A204.1 (cell line): ENCODE measurements around the gene KCTD1.

Experiments
- FAIRE-seq: peaks from 2 replicates; lab custom pipeline; 2012; peaks lifted over from hg19 to GRCh38; lab: Jason Lieb, UNC

Gene KCTD1

GRCh38 chr18:26548415-26549262 lies at the start of gene KCTD1:
Gene KCTD1 (minus strand): TSS chr18:26548553. CDS start chr18:26548536, 17 bp downstream.
- FAIRE-seq, result no peak

- FAIRE-seq, result no peak
Measured at GRCh38 chr18:26593365-26594320, 45.3 kb upstream of the KCTD1 start.

GRCh38 chr18:26584745-26585144 lies 36.4 kb upstream of the KCTD1 start:
- FAIRE-seq, result no peak

GRCh38 chr18:26579941-26580618 lies 31.7 kb upstream of the KCTD1 start:
- FAIRE-seq, result no peak

- FAIRE-seq, result no peak
Measured at GRCh38 chr18:26575865-26576217, 27.5 kb upstream of the KCTD1 start.

GRCh38 chr18:26574958-26575864 lies 26.9 kb upstream of the KCTD1 start:
- FAIRE-seq, result no peak

GRCh38 chr18:26568926-26569665 lies 20.7 kb upstream of the KCTD1 start:
- FAIRE-seq, result no peak

GRCh38 chr18:26568513-26568912 lies 20.2 kb upstream of the KCTD1 start:
- FAIRE-seq, result no peak

GRCh38 chr18:26566874-26567555 lies 18.7 kb upstream of the KCTD1 start:
- no peak for FAIRE-seq

- FAIRE-seq, result no peak
Measured at GRCh38 chr18:26565514-26565913, 17.2 kb upstream of the KCTD1 start.

GRCh38 chr18:26563024-26563423 lies 14.7 kb upstream of the KCTD1 start:
- no peak for FAIRE-seq

GRCh38 chr18:26562568-26562967 lies 14.2 kb upstream of the KCTD1 start:
- no peak for FAIRE-seq

- FAIRE-seq, result no peak
Measured at GRCh38 chr18:26561769-26562168, 13.4 kb upstream of the KCTD1 start.

- FAIRE-seq, result no peak
Measured at GRCh38 chr18:26556573-26556972, 8.2 kb upstream of the KCTD1 start.

- FAIRE-seq, result no peak
Measured at GRCh38 chr18:26555804-26556553, 7.6 kb upstream of the KCTD1 start.

GRCh38 chr18:26553943-26554342 lies 5.6 kb upstream of the KCTD1 start:
- FAIRE-seq, result no peak

- FAIRE-seq, result no peak
Measured at GRCh38 chr18:26551695-26552081, 3.3 kb upstream of the KCTD1 start.

- no peak for FAIRE-seq
Measured at GRCh38 chr18:26550998-26551694, 2.8 kb upstream of the KCTD1 start.
